Measurements from ENCODE around the gene NYNRIN.

Gene NYNRIN

GRCh38 chr14:24395609-24396582 lies 2.9 kb upstream of the NYNRIN start:
- no peak for DNase-seq

GRCh38 chr14:24397639-24398292 lies 1.0 kb upstream of the NYNRIN start:
- no peak for DNase-seq

- DNase-seq, result no peak
Measured at GRCh38 chr14:24398293-24398652, 530 bp upstream of the NYNRIN start.

- DNase-seq, result no peak
Measured at GRCh38 chr14:24399447-24399822, 632 bp downstream of the NYNRIN start.

GRCh38 chr14:24399999-24400718 lies 1.4 kb downstream of the NYNRIN start:
- DNase-seq, result no peak

GRCh38 chr14:24401810-24402702 lies 3.3 kb downstream of the NYNRIN start:
- DNase-seq, result no peak

GRCh38 chr14:24403294-24403998 lies 4.6 kb downstream of the NYNRIN start:
- DNase-seq, result no peak

GRCh38 chr14:24404814-24405213 lies 6.0 kb downstream of the NYNRIN start:
- DNase-seq, result no peak

GRCh38 chr14:24406416-24406815 lies 7.6 kb downstream of the NYNRIN start:
- DNase-seq, result no peak

GRCh38 chr14:24407608-24408325 lies 9.0 kb downstream of the NYNRIN start:
- DNase-seq, result no peak

GRCh38 chr14:24408764-24409163 lies 10.0 kb downstream of the NYNRIN start:
- no peak for DNase-seq

GRCh38 chr14:24409192-24409591 lies 10.4 kb downstream of the NYNRIN start:
- DNase-seq, result no peak

GRCh38 chr14:24409956-24410355 lies 11.2 kb downstream of the NYNRIN start:
- no peak for DNase-seq

GRCh38 chr14:24411443-24412389 lies 12.9 kb downstream of the NYNRIN start:
- DNase-seq, result peak; percentile 37

- DNase-seq, result no peak
Measured at GRCh38 chr14:24414077-24414476, 15.3 kb downstream of the NYNRIN start.

GRCh38 chr14:24414732-24415420 lies 16.1 kb downstream of the NYNRIN start:
- no peak for DNase-seq

GRCh38 chr14:24415421-24416253 lies 16.8 kb downstream of the NYNRIN start:
- no peak for DNase-seq

GRCh38 chr14:24416254-24416931 lies 17.6 kb downstream of the NYNRIN start:
- no peak for DNase-seq

Data from activated CD4-positive, alpha-beta T cell treated with anti-CD3 and anti-CD28 coated beads, Interleukin-10, Interleukin-2, amounts not matched to agents 100 ng/mL and 50 ng/mL, durations not matched to agents 16 hours and 8 hours (primary cell).